Measurements from ENCODE around the gene ELMO1.

The ELMO1 gene

GRCh38 chr7:36887969-36888368, 560.7 kb downstream of the ELMO1 start:
- DNase-seq = no peak

- DNase-seq = no peak
These were observed 561.4 kb downstream of the ELMO1 start for GRCh38 chr7:36887233-36887632.

- DNase-seq = no peak
These were observed 563.8 kb downstream of the ELMO1 start for GRCh38 chr7:36884910-36885309.

GRCh38 chr7:36884351-36884750, 564.3 kb downstream of the ELMO1 start:
- no peak for DNase-seq

GRCh38 chr7:36881233-36881874, 567.3 kb downstream of the ELMO1 start:
- DNase-seq = no peak

- no peak for DNase-seq
These were observed 568.6 kb downstream of the ELMO1 start for GRCh38 chr7:36880108-36880507.

GRCh38 chr7:36879021-36879420, 569.6 kb downstream of the ELMO1 start:
- no peak for DNase-seq

GRCh38 chr7:36878288-36878687, 570.4 kb downstream of the ELMO1 start:
- no peak for DNase-seq

- no peak for DNase-seq
These were observed 572.9 kb downstream of the ELMO1 start for GRCh38 chr7:36875794-36876193.

GRCh38 chr7:36874041-36874440, 574.6 kb downstream of the ELMO1 start:
- DNase-seq = no peak

- no peak for DNase-seq
These were observed 576.8 kb downstream of the ELMO1 start for GRCh38 chr7:36871863-36872262.

- DNase-seq = no peak
These were observed 577.3 kb downstream of the ELMO1 start for GRCh38 chr7:36871355-36871738.

GRCh38 chr7:36870625-36871354, 577.9 kb downstream of the ELMO1 start:
- no peak for DNase-seq

- no peak for DNase-seq
These were observed 579.8 kb downstream of the ELMO1 start for GRCh38 chr7:36868727-36869411.

GRCh38 chr7:36865019-36865418, 583.6 kb downstream of the ELMO1 start:
- no peak for DNase-seq

GRCh38 chr7:36863901-36864701, 584.6 kb downstream of the ELMO1 start:
- DNase-seq = no peak

GRCh38 chr7:36862771-36863261, 585.8 kb downstream of the ELMO1 start:
- DNase-seq = no peak

GRCh38 chr7:36861656-36862055, 587.0 kb downstream of the ELMO1 start:
- DNase-seq = no peak

GRCh38 chr7:36860681-36861080, 588.0 kb downstream of the ELMO1 start:
- DNase-seq = no peak

- no peak for DNase-seq
These were observed 593.3 kb downstream of the ELMO1 start for GRCh38 chr7:36855330-36855729.

- no peak for DNase-seq
These were observed 594.0 kb downstream of the ELMO1 start for GRCh38 chr7:36854652-36855051.

GRCh38 chr7:36852931-36853330, 595.7 kb downstream of the ELMO1 start:
- DNase-seq = no peak

GRCh38 chr7:36852017-36852416, 596.6 kb downstream of the ELMO1 start:
- DNase-seq = no peak
